Stimulated activated naive CD8-positive, alpha-beta T cell treated with anti-CD3 and anti-CD28 coated beads, Interleukin-15, Interleukin-2, amounts not matched to agents 100 U/mL and 50 U/mL, for 24 hours (primary cell): ENCODE measurements around the gene SCGB1D1.

Experiments
- ATAC-seq: fragments of 150-1000 bp; cut with Tn5 transposase; one replicate; pipeline ENCODE4 v1.10.0; 2021
- DNase-seq: peaks from one replicate; pipeline ENCODE4 v3.0.0; 2021

Gene SCGB1D1

GRCh38 chr11:62190011-62190410 is at the start of gene SCGB1D1:
SCGB1D1 (plus strand) TSS chr11:62190216; CDS start chr11:62190285, 69 bp downstream.
- ATAC-seq = no peak
- DNase-seq = no peak

- ATAC-seq (no peak), DNase-seq (no peak)
Observed at GRCh38 chr11:62140304-62141110, 49.5 kb upstream of the SCGB1D1 start.

- no peak for ATAC-seq
- no peak for DNase-seq
Observed at GRCh38 chr11:62141111-62142042, 48.6 kb upstream of the SCGB1D1 start.

- DNase-seq = no peak
Observed at GRCh38 chr11:62142043-62142375, 48.0 kb upstream of the SCGB1D1 start.

GRCh38 chr11:62142921-62143320 is 47.1 kb upstream of the SCGB1D1 start:
- ATAC-seq = no peak
- no peak for DNase-seq

More at GRCh38 chr11:62142043-62142375, 48.0 kb upstream of the SCGB1D1 start:
- no peak for ATAC-seq

GRCh38 chr11:62143727-62144126 is 46.3 kb upstream of the SCGB1D1 start:
- DNase-seq (no peak), ATAC-seq (no peak)

- no peak for ATAC-seq
- DNase-seq = no peak
Observed at GRCh38 chr11:62144641-62145255, 45.3 kb upstream of the SCGB1D1 start.

GRCh38 chr11:62145261-62145871 is 44.6 kb upstream of the SCGB1D1 start:
- no peak for DNase-seq

GRCh38 chr11:62146476-62147200 is 43.4 kb upstream of the SCGB1D1 start:
- ATAC-seq = no peak
- DNase-seq = no peak

More at GRCh38 chr11:62145261-62145871, 44.6 kb upstream of the SCGB1D1 start:
- no peak for ATAC-seq

GRCh38 chr11:62147545-62147944 is 42.5 kb upstream of the SCGB1D1 start:
- ATAC-seq = no peak

GRCh38 chr11:62148271-62148980 is 41.6 kb upstream of the SCGB1D1 start:
- no peak for ATAC-seq
- DNase-seq = no peak

More at GRCh38 chr11:62147545-62147944, 42.5 kb upstream of the SCGB1D1 start:
- no peak for DNase-seq

- DNase-seq = no peak
Observed at GRCh38 chr11:62149986-62150886, 39.8 kb upstream of the SCGB1D1 start.

GRCh38 chr11:62150887-62151736 is 38.9 kb upstream of the SCGB1D1 start:
- DNase-seq = no peak
- no peak for ATAC-seq

More at GRCh38 chr11:62149986-62150886, 39.8 kb upstream of the SCGB1D1 start:
- ATAC-seq = no peak

GRCh38 chr11:62151737-62152102 is 38.3 kb upstream of the SCGB1D1 start:
- DNase-seq (no peak), ATAC-seq (no peak)

- DNase-seq (no peak), ATAC-seq (no peak)
Observed at GRCh38 chr11:62152245-62153086, 37.5 kb upstream of the SCGB1D1 start.

- no peak for ATAC-seq
- DNase-seq = no peak
Observed at GRCh38 chr11:62153087-62153395, 37.0 kb upstream of the SCGB1D1 start.

- DNase-seq (no peak), ATAC-seq (no peak)
Observed at GRCh38 chr11:62153617-62154016, 36.4 kb upstream of the SCGB1D1 start.

- DNase-seq (no peak), ATAC-seq (no peak)
Observed at GRCh38 chr11:62157603-62158002, 32.4 kb upstream of the SCGB1D1 start.
